CD1c-positive myeloid dendritic cell (primary cell): ENCODE results near the gene ADM2.
"Not testable (repeated sequence)": the region's sequence is repeated elsewhere in the genome, so short reads cannot be mapped to it uniquely, and the experiment has no call there.

Source experiments
- DNase-seq: peaks from one replicate; pipeline ENCODE4 v3.0.0-alpha.2; 2016; ENCODE audit errors: extremely low spot score

Gene ADM2

DNA sequence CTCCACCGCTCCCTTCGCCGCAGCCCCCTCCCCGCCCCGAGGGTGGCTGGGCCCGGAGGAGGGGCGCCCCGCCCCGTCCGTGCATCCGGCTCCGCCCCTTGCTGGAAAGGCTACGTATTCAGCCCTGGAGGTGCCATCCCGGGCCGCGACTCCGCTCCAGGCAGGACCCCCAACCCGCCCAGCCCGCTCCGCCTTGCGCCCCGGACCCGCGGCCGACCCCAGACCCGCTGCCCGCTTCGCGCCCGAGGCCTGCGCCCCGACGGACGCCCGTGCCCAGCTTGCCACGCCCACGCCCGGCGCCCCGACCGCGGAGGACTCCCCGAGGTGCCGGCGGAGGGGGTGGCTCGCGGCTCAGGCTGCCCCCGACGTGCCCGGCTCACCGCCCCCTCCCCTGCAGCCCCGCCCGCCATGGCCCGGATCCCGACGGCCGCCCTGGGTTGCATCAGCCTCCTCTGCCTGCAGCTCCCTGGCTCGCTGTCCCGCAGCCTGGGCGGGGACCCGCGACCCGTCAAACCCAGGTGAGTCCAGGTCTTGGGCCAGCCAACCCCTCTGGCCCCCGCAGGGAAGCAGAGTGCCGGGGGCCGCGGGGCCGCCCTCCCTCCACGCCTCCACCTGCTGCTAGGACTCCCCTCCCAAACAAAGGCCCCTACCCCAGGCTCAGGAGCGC lies at the start of gene ADM2:
Gene ADM2 (plus strand): TSS at position 104 of the 667 bp plus-strand sequence. CDS start 305 bp downstream, at position 409.
- DNase-seq: peak; percentile 31

GRCh38 chr22:50432131-50432876 lies 49.0 kb upstream of the ADM2 start:
- no peak for DNase-seq

GRCh38 chr22:50432877-50433510 lies 48.3 kb upstream of the ADM2 start:
- DNase-seq: not testable (repeated sequence)

DNA sequence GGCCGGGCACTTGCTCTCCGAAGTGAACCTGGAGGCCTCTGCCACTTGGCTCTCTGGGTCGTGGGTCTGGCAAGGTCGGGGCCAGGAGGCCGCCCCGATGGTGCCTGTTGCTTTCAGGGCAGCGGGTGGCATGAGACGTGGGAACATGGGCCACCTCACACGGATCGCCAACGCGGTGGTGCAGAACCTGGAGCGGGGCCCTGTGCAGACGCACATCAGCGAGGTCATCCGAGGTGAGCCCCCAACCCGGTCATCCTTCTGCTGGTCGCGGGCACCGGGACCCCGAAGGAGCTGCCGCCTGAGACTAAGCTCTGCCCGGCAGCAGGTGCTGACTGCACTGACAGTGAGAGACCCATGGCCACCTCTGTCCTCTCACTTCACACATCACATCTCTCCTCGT lies 46.5 kb upstream of the ADM2 start:
- no peak for DNase-seq

GRCh38 chr22:50435291-50436014 lies 45.9 kb upstream of the ADM2 start:
- no peak for DNase-seq

DNA sequence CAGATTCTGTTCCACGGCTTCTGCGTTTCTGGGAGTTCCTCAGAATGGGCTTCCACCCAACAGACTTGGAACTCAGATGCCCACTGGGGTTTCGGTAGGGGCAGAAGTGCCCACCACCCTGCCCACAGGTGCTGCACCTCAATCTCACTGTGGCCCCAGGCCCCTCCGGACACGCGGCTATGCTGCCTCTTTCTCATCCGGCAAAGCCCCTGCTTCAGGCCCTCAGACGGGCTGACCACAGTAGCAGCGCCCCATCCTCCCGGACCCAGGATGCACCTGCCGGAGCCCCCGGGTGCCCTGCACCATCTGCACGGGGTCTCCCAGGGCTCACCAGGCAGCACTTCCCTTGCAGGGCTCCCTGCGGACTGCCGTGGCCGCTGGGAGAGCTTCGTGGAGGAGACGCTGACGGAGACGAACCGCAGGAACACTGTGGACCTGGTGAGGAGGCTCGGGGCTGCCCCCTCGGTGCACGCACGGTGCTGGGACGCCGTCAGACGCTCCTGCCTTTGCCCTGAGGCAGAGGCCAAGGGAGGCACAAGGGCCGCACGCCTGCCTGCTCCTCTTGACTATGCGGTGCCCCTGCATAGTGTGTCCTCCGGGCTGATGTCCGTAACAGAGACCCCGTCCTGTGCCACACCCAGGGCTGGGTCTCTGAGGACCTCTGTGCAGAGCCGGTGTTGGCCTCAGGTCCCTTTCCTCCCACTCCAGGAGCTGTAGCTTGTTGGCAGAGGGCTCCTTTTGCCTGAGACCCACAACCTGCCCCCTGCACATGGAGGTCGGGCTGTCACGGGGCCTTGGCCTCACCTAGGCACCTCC lies 45.1 kb upstream of the ADM2 start:
- no peak for DNase-seq

DNA sequence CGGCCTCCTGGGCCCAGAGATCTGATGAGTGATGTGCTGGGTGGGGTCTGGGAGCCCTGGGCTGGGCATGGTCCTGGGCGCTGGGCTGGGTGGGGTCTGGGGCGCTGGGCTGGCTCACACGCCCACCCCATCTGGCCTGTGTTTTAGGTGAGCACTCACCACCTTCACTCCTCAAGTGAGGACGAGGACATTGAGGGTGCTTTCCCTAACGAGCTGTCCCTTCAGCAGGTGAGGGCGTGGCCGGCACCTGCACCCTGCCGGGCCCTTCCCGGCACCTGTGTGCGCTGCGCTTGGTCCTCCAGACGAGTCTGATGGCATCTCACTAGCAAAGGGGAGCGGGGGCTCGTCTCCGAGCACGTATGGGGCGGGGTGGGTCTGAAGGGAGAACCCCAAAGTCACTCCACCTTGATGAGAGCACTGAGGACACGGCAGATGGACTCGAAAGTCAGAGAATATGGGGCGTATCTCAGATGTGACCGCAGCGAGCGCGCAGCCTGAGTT lies 44.5 kb upstream of the ADM2 start:
- no peak for DNase-seq

GRCh38 chr22:50437511-50438304 lies 43.6 kb upstream of the ADM2 start:
- no peak for DNase-seq

DNA sequence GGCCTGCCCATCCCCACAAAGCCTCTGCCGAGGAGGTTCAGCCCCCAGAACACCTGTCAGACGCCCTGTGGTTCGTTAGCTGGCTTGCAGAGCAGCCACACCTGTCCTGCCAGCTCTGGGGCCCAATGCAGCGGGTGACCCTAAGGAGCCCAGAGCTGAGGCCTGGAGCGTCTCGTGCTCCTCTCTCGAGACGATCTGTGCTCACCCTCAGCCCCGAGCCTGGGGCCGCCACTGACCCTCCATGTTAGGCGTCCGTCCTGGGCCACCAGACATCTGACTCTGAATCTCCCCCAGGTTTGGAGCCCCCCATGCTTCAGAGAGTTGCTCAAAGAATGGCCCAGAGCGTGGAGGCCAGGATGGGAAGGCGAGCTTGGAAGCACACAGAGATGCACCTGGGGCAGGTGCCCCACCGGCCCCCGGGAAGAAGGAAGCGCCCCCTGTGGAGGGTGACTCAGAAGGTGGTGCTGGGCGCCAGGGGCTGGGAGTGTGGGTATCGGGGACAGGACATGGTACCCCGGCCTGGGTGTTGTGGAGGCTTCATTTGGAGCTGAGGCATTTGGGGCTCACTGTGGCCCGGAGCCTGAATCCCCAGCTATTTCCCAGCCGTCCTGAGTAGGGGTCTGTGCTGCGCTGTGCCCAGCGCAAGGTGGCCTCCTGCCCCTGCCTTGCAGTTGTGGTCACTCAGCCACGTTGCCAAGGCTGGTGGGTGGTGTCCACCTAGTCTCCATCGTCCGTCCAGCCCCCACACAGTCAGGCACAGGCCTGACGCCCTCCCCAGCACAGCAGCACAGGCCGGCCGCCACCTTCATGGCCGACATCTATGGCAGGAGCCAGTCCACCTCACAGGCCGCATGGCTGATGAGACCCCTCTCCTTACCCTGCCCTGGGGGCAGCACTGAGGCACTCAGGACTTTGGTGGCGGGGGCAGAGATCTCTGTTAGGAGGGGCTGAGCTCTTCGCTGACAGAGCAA lies 42.8 kb upstream of the ADM2 start:
- no peak for DNase-seq

GRCh38 chr22:50439314-50439870 lies 42.0 kb upstream of the ADM2 start:
- DNase-seq: no peak

- no peak for DNase-seq
Measured at GRCh38 chr22:50439871-50440331, 41.4 kb upstream of the ADM2 start.

- DNase-seq: no peak
Measured at GRCh38 chr22:50440544-50441249, 40.6 kb upstream of the ADM2 start.

GRCh38 chr22:50441428-50441993 lies 39.8 kb upstream of the ADM2 start:
- no peak for DNase-seq

- DNase-seq: no peak
Measured at GRCh38 chr22:50443197-50443596, 38.1 kb upstream of the ADM2 start.

DNA sequence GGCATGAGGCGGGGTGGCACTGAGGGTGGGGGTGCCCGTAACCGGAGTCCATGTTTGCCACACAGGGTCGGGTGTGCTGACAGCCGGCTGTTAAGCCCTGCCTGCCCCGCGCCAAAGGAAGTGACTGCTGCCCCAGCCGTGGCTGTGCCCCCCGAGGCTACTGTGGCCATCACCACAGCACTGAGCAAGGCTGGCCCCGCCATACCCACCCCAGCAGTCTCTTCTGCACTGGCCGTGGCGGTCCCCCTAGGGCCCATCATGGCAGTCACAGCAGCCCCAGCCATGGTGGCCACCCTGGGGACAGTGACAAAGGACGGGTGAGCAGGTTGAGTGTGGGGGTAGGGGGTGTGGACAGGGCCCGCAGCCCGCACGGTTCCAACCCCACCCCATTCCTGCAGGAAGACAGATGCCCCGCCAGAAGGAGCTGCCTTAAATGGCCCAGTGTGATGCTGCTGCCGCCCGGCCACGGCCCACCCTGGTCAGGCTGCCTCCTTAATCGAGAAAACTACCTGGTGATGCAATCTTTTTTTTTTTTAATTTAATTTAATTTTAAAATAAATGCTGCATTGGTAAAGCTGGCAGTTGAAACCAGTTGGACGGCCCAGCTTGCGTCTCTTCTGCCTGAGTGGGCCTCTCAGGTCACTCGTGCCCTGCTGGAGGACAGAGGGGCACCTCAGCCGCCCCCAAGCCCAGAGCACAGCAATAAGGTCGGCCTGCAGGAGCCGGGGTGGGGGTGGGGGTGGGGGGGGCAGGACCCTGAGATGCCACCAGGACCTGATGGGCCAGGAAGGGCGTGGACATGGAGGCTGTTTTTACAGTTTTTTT lies 37.3 kb upstream of the ADM2 start:
- no peak for DNase-seq

- DNase-seq: no peak
Measured at GRCh38 chr22:50444663-50445062, 36.7 kb upstream of the ADM2 start.
